ENCODE measurements around the gene AKIRIN1.
"Not testable (repeated sequence)": the region's sequence is repeated elsewhere in the genome, so short reads cannot be mapped to it uniquely, and the experiment has no call there.

The AKIRIN1 gene

DNA sequence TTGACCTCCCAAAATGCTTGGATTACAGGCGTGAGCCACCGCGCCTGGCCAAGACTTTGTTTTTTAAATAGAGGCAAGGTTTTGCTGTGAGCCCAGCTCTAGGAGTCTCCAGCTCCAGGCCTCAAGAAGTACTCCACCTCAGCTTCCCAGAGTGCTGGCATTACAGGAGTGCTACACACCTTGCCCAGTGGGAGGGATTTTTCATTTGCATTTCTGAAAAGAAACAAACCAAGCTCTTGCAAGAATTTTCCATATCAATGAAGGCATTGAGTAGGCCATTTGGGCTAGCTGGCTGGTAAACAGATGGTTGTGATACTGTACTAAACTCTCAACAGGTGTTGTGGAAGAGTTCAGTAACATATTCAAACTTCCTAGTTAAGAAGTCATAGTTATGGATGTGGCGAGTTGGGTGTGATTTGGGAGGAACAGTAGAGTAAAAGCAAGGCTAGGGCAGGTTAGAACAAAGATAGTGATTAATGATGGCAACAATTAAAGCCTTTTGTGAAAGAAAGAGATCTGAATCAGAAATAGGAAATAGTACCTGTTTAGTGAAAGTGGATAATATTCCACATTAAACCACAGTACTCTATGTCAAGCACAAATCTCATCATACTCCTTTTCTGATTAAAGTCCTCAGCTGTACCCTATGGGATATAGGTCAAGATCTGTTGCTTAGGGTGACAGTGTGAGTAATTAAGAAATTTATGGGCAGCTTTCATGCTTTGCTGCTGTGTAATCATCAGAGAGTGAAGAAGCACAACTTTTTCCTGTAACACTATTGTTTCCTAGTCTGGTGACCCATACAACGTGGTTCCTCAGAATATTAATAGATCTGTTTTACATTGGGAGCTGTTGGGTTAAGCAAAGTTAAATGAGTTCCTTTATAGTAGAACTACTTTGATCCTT, 10.7 kb downstream of the AKIRIN1 start:
- no peak overlapping the region for H3K27ac ChIP-seq
- TF ChIP-seq ZFX (IDR thresholded peaks at IDR 0.05; ENCODE audit: borderline replicate concordance), result no peak
- TF ChIP-seq, protein P1, sequence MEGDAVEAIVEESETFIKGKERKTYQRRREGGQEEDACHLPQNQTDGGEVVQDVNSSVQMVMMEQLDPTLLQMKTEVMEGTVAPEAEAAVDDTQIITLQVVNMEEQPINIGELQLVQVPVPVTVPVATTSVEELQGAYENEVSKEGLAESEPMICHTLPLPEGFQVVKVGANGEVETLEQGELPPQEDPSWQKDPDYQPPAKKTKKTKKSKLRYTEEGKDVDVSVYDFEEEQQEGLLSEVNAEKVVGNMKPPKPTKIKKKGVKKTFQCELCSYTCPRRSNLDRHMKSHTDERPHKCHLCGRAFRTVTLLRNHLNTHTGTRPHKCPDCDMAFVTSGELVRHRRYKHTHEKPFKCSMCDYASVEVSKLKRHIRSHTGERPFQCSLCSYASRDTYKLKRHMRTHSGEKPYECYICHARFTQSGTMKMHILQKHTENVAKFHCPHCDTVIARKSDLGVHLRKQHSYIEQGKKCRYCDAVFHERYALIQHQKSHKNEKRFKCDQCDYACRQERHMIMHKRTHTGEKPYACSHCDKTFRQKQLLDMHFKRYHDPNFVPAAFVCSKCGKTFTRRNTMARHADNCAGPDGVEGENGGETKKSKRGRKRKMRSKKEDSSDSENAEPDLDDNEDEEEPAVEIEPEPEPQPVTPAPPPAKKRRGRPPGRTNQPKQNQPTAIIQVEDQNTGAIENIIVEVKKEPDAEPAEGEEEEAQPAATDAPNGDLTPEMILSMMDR (IDR thresholded peaks at IDR 0.05), result no peak

- H3K27ac ChIP-seq, result no peak overlapping the region
- TF ChIP-seq ZFX (IDR thresholded peaks at IDR 0.05; ENCODE audit: borderline replicate concordance), result no peak
- TF ChIP-seq, protein P1 (IDR thresholded peaks at IDR 0.05), result no peak
Measured at GRCh38 chr1:39003281-39003680, 12.2 kb downstream of the AKIRIN1 start.

DNA sequence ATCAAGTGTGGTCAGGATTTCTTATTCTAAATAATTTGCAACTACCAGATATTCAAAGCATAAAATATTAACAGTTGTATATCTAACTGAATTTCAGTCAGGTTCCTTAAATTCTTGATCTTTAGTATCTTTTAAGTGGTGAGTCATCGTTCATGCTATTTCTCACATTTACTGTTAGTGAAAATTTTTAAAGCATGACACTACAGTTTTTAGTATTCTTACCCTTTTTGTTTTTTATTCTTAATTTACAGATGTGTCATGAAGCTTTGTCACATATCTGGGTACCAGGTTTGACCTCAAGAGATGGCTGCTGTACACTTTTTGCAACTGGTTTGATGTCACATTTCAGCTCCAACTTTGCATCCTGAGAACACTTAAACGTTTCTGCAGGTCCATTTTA, 12.7 kb downstream of the AKIRIN1 start:
- no peak overlapping the region for H3K27ac ChIP-seq
- no peak for TF ChIP-seq ZFX (IDR thresholded peaks at IDR 0.05; ENCODE audit: borderline replicate concordance)
- TF ChIP-seq, protein P1 (IDR thresholded peaks at IDR 0.05), result no peak

DNA sequence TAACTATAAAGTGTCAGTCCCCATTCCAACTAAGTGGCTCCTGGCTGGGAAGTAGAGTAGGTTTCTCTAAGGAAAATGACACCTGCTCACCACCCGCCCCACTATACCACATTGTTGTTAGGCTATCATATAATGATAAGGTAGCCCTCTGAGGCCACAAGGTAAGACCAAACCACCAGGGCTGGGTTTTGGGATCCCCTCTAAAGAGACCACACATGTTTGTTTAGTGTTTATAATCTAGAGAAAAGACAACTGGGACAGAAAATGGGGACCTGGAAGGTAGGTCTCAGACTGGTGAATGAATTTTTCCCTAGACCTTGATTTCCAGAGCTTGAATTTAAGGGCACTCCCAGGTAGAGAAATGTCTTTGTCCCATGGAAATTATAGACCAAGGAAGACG, 15.2 kb downstream of the AKIRIN1 start:
- TF ChIP-seq, protein P1 (IDR thresholded peaks at IDR 0.05), result no peak
- TF ChIP-seq ZFX (IDR thresholded peaks at IDR 0.05; ENCODE audit: borderline replicate concordance), result no peak
- no peak overlapping the region for H3K27ac ChIP-seq

DNA sequence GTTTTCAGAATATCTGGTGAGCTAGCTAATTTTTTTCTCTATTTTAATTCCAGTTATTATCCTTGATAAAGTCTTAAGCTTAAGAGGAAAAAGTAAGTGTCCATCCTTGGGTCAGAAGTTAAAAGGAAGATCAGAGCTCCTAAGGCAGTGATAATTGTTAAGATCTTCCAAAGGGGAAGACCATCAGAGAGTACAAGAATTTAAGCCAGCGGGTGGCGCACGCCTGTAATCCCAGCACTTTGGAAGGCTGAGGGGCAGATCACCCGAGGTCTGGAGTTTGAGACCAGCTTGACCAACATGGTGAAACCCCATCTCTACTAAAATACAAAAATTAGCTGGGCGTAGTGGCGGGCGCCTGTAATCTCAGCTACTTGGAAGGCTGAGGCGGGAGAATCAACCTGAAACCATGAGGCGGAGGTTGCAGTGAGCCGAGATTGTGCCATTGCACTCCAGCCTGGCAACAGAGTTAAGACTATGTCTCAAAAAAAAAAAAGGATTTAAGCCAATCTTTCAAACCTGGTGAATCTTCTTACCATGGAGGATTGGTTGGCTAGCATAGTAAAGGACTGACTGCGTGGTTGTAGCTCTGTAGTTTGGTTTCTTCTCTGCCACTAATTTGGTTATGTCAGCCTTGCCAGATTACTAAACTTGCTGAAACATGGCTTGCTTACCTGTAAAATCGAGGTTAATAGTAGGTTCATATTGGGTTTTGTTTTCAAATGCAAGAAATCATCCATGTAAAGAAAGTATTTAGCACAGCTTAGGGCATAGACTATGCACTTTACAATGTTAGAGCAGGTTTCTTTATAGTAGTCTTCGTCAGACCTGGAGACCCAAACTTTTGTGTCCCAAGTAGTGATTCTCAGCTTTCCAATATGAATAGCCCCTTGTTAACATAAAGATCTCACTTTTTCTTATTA, 15.9 kb downstream of the AKIRIN1 start:
- H3K27ac ChIP-seq, result no peak overlapping the region
- TF ChIP-seq ZFX (IDR thresholded peaks at IDR 0.05; ENCODE audit: borderline replicate concordance), result no peak
- TF ChIP-seq, protein P1 (IDR thresholded peaks at IDR 0.05), result no peak

GRCh38 chr1:39014956-39015355, 23.9 kb downstream of the AKIRIN1 start:
- not testable (repeated sequence) for H3K27ac ChIP-seq

DNA sequence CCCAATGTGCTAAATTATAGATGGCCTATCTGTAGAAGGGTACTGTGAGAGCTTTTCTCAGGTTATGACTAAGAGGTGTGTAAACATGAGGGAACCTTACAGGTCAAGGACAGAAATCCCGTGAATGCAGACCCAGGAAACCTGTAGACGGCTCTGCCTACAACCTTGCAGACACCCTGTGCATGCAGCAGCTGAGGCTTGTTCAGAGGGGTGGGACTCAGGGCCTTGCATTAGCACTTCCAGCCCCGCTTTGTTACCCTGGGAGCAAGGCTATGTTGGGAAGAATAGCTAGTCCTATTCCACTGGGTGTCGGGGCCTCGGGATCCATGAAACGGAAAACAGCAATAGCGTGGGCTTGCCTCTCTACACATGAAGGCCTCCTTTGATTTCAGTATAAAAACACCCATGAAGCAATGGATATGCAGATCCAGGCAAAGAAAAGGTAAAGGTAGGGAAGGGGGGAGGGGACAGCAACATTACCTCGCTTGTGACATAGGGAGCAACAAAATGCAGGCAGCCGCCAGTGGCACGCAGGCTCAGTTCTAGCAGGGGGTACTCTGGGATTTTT, 25.6 kb downstream of the AKIRIN1 start:
- TF ChIP-seq, protein P1 (IDR thresholded peaks at IDR 0.05), result no peak
- TF ChIP-seq ZFX (IDR thresholded peaks at IDR 0.05; ENCODE audit: borderline replicate concordance), result no peak
- H3K27ac ChIP-seq, result no peak overlapping the region

Data from 22Rv1 (cell line).